ENCODE measurements around the gene RNF213. TPM values are rescaled to one million over a fixed set of nuclear protein-coding genes. Genes with fewer than 3 reads are reported as not detected.
"Not testable (repeated sequence)": the region's sequence is repeated elsewhere in the genome, so short reads cannot be mapped to it uniquely, and the experiment has no call there.

Gene RNF213
- polyA plus RNA-seq, 12 donors, result 27.9 to 64.9 (median 35.8) TPM; not detected in 1

- no peak for DNase-seq
Observed at GRCh38 chr17:80316431-80316830, 55.8 kb downstream of the RNF213 start.

GRCh38 chr17:80316927-80317705 lies 56.5 kb downstream of the RNF213 start:
- no peak for DNase-seq

- no peak for DNase-seq
Observed at GRCh38 chr17:80317706-80317980, 57.0 kb downstream of the RNF213 start.

GRCh38 chr17:80318166-80318565 lies 57.5 kb downstream of the RNF213 start:
- DNase-seq, result no peak

- no peak for DNase-seq
Observed at GRCh38 chr17:80319262-80319998, 58.8 kb downstream of the RNF213 start.

GRCh38 chr17:80319999-80320344 lies 59.3 kb downstream of the RNF213 start:
- DNase-seq, result no peak

- no peak for DNase-seq
Observed at GRCh38 chr17:80320496-80320895, 59.8 kb downstream of the RNF213 start.

- no peak for DNase-seq
Observed at GRCh38 chr17:80322864-80323263, 62.2 kb downstream of the RNF213 start.

- no peak for DNase-seq
Observed at GRCh38 chr17:80323982-80324381, 63.3 kb downstream of the RNF213 start.

GRCh38 chr17:80327518-80327917 lies 66.9 kb downstream of the RNF213 start:
- no peak for DNase-seq

- no peak for DNase-seq
Observed at GRCh38 chr17:80328634-80329380, 68.2 kb downstream of the RNF213 start.

GRCh38 chr17:80329421-80329820 lies 68.8 kb downstream of the RNF213 start:
- DNase-seq, result not testable (repeated sequence)

- no peak for DNase-seq
Observed at GRCh38 chr17:80330276-80330675, 69.6 kb downstream of the RNF213 start.

- DNase-seq, result not testable (repeated sequence)
Observed at GRCh38 chr17:80330938-80331337, 70.3 kb downstream of the RNF213 start.

- DNase-seq, result no peak
Observed at GRCh38 chr17:80331820-80332219, 71.2 kb downstream of the RNF213 start.

- no peak for DNase-seq
Observed at GRCh38 chr17:80337195-80337895, 76.7 kb downstream of the RNF213 start.

GRCh38 chr17:80339118-80339517 lies 78.5 kb downstream of the RNF213 start:
- DNase-seq, result no peak

- no peak for DNase-seq
Observed at GRCh38 chr17:80339731-80340456, 79.2 kb downstream of the RNF213 start.

GRCh38 chr17:80345321-80345720 lies 84.7 kb downstream of the RNF213 start:
- DNase-seq, result no peak

GRCh38 chr17:80345841-80346497 lies 85.3 kb downstream of the RNF213 start:
- DNase-seq, result no peak
